Measurements from ENCODE around the gene EXOC4. TPM values are rescaled to one million over a fixed set of nuclear protein-coding genes. Genes with fewer than 3 reads are reported as not detected.

EXOC4 gene
- total and polyA plus RNA-seq, 2 experiments from 2014 or later = 23.9 to 51.7 TPM

GRCh38 chr7:134069187-134069586 lies 816.3 kb downstream of the EXOC4 start:
- H3K27me3 ChIP-seq (replicated peaks; ENCODE audit: insufficient read depth) = no peaks in the 10 kb centered on the region
- no peaks in the 10 kb centered on the region for H4K20me1 ChIP-seq (ENCODE audit: insufficient read depth)
- H3K4me3 ChIP-seq = no peak overlapping the region
- no peaks in the 10 kb centered on the region for H3K9me2 ChIP-seq (ENCODE audit: insufficient read depth)
- H3K4me2 ChIP-seq (ENCODE audit: unreplicated experiment) = no peak overlapping the region
- no peak overlapping the region for H3K9ac ChIP-seq
- H3F3A ChIP-seq (ENCODE audit: insufficient read depth) = no peaks in the 10 kb centered on the region
- in situ Hi-C loops (cut with MboI) = no loop called here
- no peak overlapping the region for H3K27ac ChIP-seq
- no peaks in the 10 kb centered on the region for H3K79me2 ChIP-seq (ENCODE audit: insufficient read depth)
- no peak for TF ChIP-seq EZH2phosphoT487 (IDR thresholded peaks at IDR 0.05; ENCODE audit: insufficient read depth, low read depth)
- 69 to 75% methylated on average over 2 of the region's 2 CpGs for WGBS, 2 experiments (ENCODE audit: low coverage in 1 of 2, low lambda C conversion rate in 2 of 2, missing lambda C conversion rate in 2 of 2)
- DNase-seq = no peak
- no peaks in the 10 kb centered on the region for H3K9me3 ChIP-seq (ENCODE audit: low read depth)
- H3K4me1 ChIP-seq (ENCODE audit: insufficient read depth) = no peaks in the 10 kb centered on the region
- no peaks in the 10 kb centered on the region for H3K36me3 ChIP-seq (ENCODE audit: low read depth)
- no peak overlapping the region for H2AFZ ChIP-seq

DNA sequence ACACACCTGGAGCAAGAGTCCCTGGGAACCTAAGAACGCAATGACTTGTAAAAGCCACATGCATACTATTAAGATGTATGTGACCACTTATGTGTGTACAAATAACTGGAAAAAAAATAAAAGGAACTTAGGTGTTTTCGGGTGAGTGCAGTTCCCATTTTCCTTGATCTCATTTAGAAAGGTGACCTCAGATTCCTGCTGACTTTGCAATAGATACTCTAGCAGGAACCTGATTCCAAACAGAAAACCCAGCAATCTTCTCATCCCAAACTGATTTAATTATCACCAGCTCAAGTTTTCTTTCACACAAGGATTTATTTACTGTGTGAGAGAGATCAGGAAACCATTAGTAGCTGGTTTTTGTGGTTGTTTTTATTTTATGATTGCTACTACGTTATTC lies 817.8 kb downstream of the EXOC4 start:
- Histone ChIP-seq H3K27ac (no peak overlapping the region), H3K9me3 (ENCODE audit: low read depth) (no peaks in the 10 kb centered on the region), H4K20me1 (ENCODE audit: insufficient read depth) (no peaks in the 10 kb centered on the region), H3K4me2 (ENCODE audit: unreplicated experiment) (no peak overlapping the region), H3F3A (ENCODE audit: insufficient read depth) (no peaks in the 10 kb centered on the region), H3K4me3 (no peak overlapping the region), H3K4me1 (ENCODE audit: insufficient read depth) (no peaks in the 10 kb centered on the region), H3K9me2 (ENCODE audit: insufficient read depth) (no peaks in the 10 kb centered on the region), H3K9ac (no peak overlapping the region), H2AFZ (no peak overlapping the region), H3K27me3 (replicated peaks; ENCODE audit: insufficient read depth) (no peaks in the 10 kb centered on the region), H3K36me3 (ENCODE audit: low read depth) (no peaks in the 10 kb centered on the region), H3K79me2 (ENCODE audit: insufficient read depth) (no peaks in the 10 kb centered on the region)
- TF ChIP-seq EZH2 (IDR thresholded peaks at IDR 0.05; ENCODE audit: insufficient read depth, poor library complexity, severe bottlenecking) = no peak
- no peak for TF ChIP-seq EZH2phosphoT487 (IDR thresholded peaks at IDR 0.05; ENCODE audit: insufficient read depth, low read depth)
- in situ Hi-C loops (cut with MboI) = no loop called here
- DNase-seq = no peak
- 70 to 77% methylated on average over 3 of the region's 3 CpGs for WGBS, 2 experiments (ENCODE audit: low coverage in 1 of 2, low lambda C conversion rate in 2 of 2, missing lambda C conversion rate in 2 of 2)

DNA sequence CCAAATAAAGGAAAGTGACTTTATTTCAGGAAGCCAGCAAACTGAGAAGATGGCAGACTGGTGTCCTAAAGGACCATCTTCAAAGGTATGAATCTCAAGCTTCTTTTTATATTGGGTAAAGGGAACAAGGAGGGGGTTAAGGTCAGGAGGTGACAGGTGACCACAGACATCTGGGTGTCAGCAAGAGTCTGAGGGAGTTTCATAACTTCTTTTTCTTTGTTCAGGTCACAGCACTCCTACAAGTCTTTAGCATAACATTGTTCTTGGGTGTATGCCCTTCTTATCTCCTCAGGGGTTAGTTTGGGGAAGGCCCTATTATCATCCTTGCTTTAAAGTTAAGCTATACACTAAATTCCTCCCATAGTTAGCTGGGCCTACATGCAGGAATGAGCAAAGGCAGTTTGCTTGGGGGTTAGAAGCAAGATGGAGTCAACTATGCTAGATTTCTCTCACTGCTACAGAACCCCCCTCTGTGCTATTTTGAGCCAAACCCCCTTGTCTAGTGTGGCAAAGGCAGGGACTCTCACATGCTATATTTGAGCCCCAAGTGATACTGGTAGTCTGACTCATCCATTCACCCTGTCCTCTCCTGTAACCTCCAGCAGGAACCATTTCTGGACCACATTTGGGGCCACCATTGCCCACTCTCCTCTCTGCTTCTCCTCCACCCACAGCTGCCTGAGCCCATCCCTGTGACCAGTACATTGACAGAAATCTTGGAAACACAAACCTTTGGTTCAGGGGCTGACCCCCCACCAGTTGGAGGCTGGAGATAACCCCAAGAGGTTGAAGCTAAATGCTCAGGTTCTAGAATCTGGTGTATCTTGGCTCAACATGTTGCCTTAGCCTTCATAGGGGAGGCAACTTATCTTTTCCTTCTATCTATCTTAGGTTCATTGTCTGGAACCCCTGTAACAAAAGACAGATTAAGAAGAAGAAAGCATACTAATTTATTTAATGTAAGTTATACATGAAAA lies 818.8 kb downstream of the EXOC4 start:
- DNase-seq = no peak
- H3F3A ChIP-seq (ENCODE audit: insufficient read depth) = no peaks in the 10 kb centered on the region
- H3K27me3 ChIP-seq (replicated peaks; ENCODE audit: insufficient read depth) = no peaks in the 10 kb centered on the region
- H3K27ac ChIP-seq = no peak overlapping the region
- no peaks in the 10 kb centered on the region for H3K79me2 ChIP-seq (ENCODE audit: insufficient read depth)
- H3K9ac ChIP-seq = no peak overlapping the region
- H3K4me3 ChIP-seq = no peak overlapping the region
- H2AFZ ChIP-seq = no peak overlapping the region
- H3K4me2 ChIP-seq (ENCODE audit: unreplicated experiment) = no peak overlapping the region
- no peaks in the 10 kb centered on the region for H4K20me1 ChIP-seq (ENCODE audit: insufficient read depth)
- in situ Hi-C loops (cut with MboI) = no loop called here
- H3K36me3 ChIP-seq (ENCODE audit: low read depth) = no peaks in the 10 kb centered on the region
- H3K9me3 ChIP-seq (ENCODE audit: low read depth) = no peaks in the 10 kb centered on the region
- no peak for TF ChIP-seq EZH2phosphoT487 (IDR thresholded peaks at IDR 0.05; ENCODE audit: insufficient read depth, low read depth)
- no peak for TF ChIP-seq EZH2 (IDR thresholded peaks at IDR 0.05; ENCODE audit: insufficient read depth, poor library complexity, severe bottlenecking)
- no peaks in the 10 kb centered on the region for H3K4me1 ChIP-seq (ENCODE audit: insufficient read depth)
- no peaks in the 10 kb centered on the region for H3K9me2 ChIP-seq (ENCODE audit: insufficient read depth)

GRCh38 chr7:134073276-134073675 lies 820.4 kb downstream of the EXOC4 start:
- TF ChIP-seq EZH2 (IDR thresholded peaks at IDR 0.05; ENCODE audit: insufficient read depth, poor library complexity, severe bottlenecking) = no peak
- no peak for TF ChIP-seq EZH2phosphoT487 (IDR thresholded peaks at IDR 0.05; ENCODE audit: insufficient read depth, low read depth)
- no peaks in the 10 kb centered on the region for H3K27me3 ChIP-seq (replicated peaks; ENCODE audit: insufficient read depth)
- H3F3A ChIP-seq (ENCODE audit: insufficient read depth) = no peaks in the 10 kb centered on the region
- in situ Hi-C loops (cut with MboI) = no loop called here
- H3K27ac ChIP-seq = no peak overlapping the region
- H2AFZ ChIP-seq = no peak overlapping the region
- H3K36me3 ChIP-seq (ENCODE audit: low read depth) = no peaks in the 10 kb centered on the region
- no peak overlapping the region for H3K4me3 ChIP-seq
- no peaks in the 10 kb centered on the region for H3K9me3 ChIP-seq (ENCODE audit: low read depth)
- H3K4me2 ChIP-seq (ENCODE audit: unreplicated experiment) = no peak overlapping the region
- H4K20me1 ChIP-seq (ENCODE audit: insufficient read depth) = no peaks in the 10 kb centered on the region
- no peak overlapping the region for H3K9ac ChIP-seq
- no peaks in the 10 kb centered on the region for H3K9me2 ChIP-seq (ENCODE audit: insufficient read depth)
- no peaks in the 10 kb centered on the region for H3K79me2 ChIP-seq (ENCODE audit: insufficient read depth)
- 38 to 39% methylated on average over 6 of the region's 6 CpGs for WGBS, 2 experiments (ENCODE audit: low coverage in 1 of 2, low lambda C conversion rate in 2 of 2, missing lambda C conversion rate in 2 of 2)
- no peak for DNase-seq
- no peaks in the 10 kb centered on the region for H3K4me1 ChIP-seq (ENCODE audit: insufficient read depth)
